ACHN (cell line): ENCODE data around the gene PCDH19.
A peak's percentile ranks its signal among the peaks of the same experiment; 100 is the strongest.
"Not testable (repeated sequence)": the region's sequence is repeated elsewhere in the genome, so short reads cannot be mapped to it uniquely, and the experiment has no call there.

Experiments used
- DNase-seq: peaks from one replicate; pipeline ENCODE4 v3.0.0-alpha.2; 2015
- in situ Hi-C: cut with HindIII; loops from 2 replicates; pipeline ENCODE4 v1.10.0; 2017; ENCODE audit warnings: low sequenced_read_pairs, low pct_ligation_motif_present, low pct_unique_long_range_greater_than_20kb

The PCDH19 gene

GRCh38 chrX:100409610-100410590, at the start of gene PCDH19:
Gene PCDH19 (minus strand): TSS chrX:100410273. CDS start chrX:100408597, 1,676 bp downstream.
- in situ Hi-C loops, result no loop called here
- DNase-seq, result peak; percentile 35

- in situ Hi-C loops, result no loop called here
- no peak for DNase-seq
Measured at GRCh38 chrX:100449696-100450608, 39.9 kb upstream of the PCDH19 start.

- in situ Hi-C loops, result no loop called here
- DNase-seq, result peak; percentile 24
Measured at GRCh38 chrX:100447655-100448397, 37.8 kb upstream of the PCDH19 start.

GRCh38 chrX:100445593-100445992, 35.5 kb upstream of the PCDH19 start:
- in situ Hi-C loops, result no loop called here
- DNase-seq, result no peak

- not testable (repeated sequence) for DNase-seq
Measured at GRCh38 chrX:100441321-100441720, 31.2 kb upstream of the PCDH19 start.

GRCh38 chrX:100440006-100440405, 29.9 kb upstream of the PCDH19 start:
- in situ Hi-C loops, result no loop called here
- no peak for DNase-seq

More at GRCh38 chrX:100441321-100441720, 31.2 kb upstream of the PCDH19 start:
- in situ Hi-C loops, result not testable (repeated sequence)

- no peak for DNase-seq
- in situ Hi-C loops, result no loop called here
Measured at GRCh38 chrX:100435726-100436125, 25.7 kb upstream of the PCDH19 start.

- in situ Hi-C loops, result no loop called here
Measured at GRCh38 chrX:100424012-100424411, 13.9 kb upstream of the PCDH19 start.

GRCh38 chrX:100418556-100418955, 8.5 kb upstream of the PCDH19 start:
- DNase-seq, result no peak
- in situ Hi-C loops, result no loop called here

More at GRCh38 chrX:100424012-100424411, 13.9 kb upstream of the PCDH19 start:
- no peak for DNase-seq

- in situ Hi-C loops, result no loop called here
- no peak for DNase-seq
Measured at GRCh38 chrX:100417681-100418080, 7.6 kb upstream of the PCDH19 start.

- in situ Hi-C loops, result no loop called here
- DNase-seq, result peak; percentile 45
Measured at GRCh38 chrX:100413229-100413628, 3.2 kb upstream of the PCDH19 start.

GRCh38 chrX:100411802-100412715, 2.0 kb upstream of the PCDH19 start:
- in situ Hi-C loops, result no loop called here
- DNase-seq, result no peak

- in situ Hi-C loops, result no loop called here
- DNase-seq, result no peak
Measured at GRCh38 chrX:100410901-100411801, 1.1 kb upstream of the PCDH19 start.

- DNase-seq, result no peak
- in situ Hi-C loops, result no loop called here
Measured at GRCh38 chrX:100408713-100409609, 1.1 kb downstream of the PCDH19 start.

GRCh38 chrX:100407784-100408712, 2.0 kb downstream of the PCDH19 start:
- in situ Hi-C loops, result no loop called here
- no peak for DNase-seq
